Omental fat pad (tissue), 4 donors: ENCODE data around the gene BBX. TPM values are rescaled to one million over a fixed set of nuclear protein-coding genes. Genes with fewer than 3 reads are reported as not detected.

ENCODE experiments used
- ATAC-seq: fragments of 150-250 bp; one replicate; pipeline ENCODE4 v1.9.1; 2016; ENCODE audit warnings: mild to moderate bottlenecking, moderate library complexity; ENCODE audit not compliant: low FRiP score
- DNase-seq: peaks from one replicate; pipeline ENCODE4 v3.0.0-alpha.2; 2019; ENCODE audit warnings: low spot score
- total RNA-seq, 4 donors: library from RNA; depleted of rRNA; stranded (reverse); fragments of >200 nt; gene quantifications; one replicate each; pipeline ENCODE4 v1.1.0, GENCODE V29; 2016
- TF ChIP-seq, protein P1 (sequence below), 3 donors: fragments of 450-650 bp; IDR thresholded peaks; one replicate each; pipeline ENCODE4 v1.5.1; 2016 to 2017; ENCODE audit warnings: antibody characterized with exemption in 3 of 3, mild to moderate bottlenecking in 3 of 3, moderate library complexity in 2 of 3

BBX gene
- total RNA-seq, 4 donors from 2014 or later = 32.8 to 70.5 (median 40.7) TPM

DNA sequence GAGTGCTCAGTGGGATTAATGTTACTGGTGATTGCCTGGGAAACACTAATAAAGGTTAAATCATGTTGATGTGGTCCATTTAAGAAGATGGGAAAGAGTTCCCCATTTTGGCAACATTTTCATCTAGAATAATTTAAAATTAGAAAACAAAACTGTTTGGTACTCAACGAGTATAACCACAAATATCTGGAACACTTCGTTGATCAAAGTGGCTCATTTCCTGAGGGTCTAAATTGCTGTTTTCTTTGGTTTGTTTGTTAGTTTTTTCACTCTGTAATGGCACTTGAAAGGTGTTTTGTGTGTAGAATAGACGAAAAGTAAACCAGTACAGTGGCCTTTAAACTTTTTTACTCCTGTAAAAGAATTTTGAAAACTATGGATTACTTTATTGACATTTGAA lies 73.9 kb downstream of the BBX start:
- TF ChIP-seq, protein P1, sequence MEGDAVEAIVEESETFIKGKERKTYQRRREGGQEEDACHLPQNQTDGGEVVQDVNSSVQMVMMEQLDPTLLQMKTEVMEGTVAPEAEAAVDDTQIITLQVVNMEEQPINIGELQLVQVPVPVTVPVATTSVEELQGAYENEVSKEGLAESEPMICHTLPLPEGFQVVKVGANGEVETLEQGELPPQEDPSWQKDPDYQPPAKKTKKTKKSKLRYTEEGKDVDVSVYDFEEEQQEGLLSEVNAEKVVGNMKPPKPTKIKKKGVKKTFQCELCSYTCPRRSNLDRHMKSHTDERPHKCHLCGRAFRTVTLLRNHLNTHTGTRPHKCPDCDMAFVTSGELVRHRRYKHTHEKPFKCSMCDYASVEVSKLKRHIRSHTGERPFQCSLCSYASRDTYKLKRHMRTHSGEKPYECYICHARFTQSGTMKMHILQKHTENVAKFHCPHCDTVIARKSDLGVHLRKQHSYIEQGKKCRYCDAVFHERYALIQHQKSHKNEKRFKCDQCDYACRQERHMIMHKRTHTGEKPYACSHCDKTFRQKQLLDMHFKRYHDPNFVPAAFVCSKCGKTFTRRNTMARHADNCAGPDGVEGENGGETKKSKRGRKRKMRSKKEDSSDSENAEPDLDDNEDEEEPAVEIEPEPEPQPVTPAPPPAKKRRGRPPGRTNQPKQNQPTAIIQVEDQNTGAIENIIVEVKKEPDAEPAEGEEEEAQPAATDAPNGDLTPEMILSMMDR (IDR thresholded peaks at IDR 0.05) = no peak
- ATAC-seq = no peak
- no peak for DNase-seq

DNA sequence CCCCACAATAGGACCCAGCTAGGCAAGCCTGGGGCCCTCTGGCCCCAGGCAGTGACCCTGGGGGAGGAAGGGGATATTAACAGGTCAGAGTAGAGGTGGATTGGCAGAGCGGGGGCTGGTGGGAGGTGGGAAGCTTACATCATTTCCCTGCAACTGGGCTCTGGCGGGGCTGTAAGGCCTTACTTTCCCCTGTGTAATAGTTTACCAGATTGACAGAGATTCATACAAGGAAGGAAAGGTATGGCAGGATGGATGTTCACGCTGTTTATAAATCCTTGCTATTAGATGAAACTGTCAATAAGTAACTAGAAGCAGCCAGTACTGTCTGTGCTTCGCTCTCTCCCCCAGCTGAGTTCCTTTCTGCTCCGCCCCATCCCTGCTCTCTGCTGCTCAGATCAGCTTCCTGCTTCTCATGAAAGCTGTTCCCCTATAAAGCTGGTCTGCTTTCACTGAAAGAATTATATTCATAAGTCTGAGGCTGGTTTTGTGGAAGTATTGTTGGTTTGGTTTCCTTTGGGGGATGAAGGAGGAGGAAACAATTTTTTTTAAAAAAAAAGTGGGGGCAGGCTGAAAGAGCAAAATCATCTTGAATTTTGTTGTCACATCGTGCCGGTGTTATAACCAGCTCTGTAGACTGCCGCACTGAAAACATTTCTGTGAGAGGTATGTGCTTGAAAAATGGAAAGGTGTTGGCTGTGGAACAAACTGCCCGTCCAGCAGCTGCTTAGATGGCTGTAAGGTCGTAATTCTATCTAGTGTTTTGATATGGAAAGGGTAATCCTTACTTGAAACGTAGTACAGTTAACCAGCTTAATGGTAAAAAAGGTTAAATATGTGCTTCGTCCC lies 76.4 kb downstream of the BBX start:
- peak; percentile 91 for ATAC-seq
- TF ChIP-seq, protein P1 (IDR thresholded peaks at IDR 0.05) = no peak
- no peak for DNase-seq

DNA sequence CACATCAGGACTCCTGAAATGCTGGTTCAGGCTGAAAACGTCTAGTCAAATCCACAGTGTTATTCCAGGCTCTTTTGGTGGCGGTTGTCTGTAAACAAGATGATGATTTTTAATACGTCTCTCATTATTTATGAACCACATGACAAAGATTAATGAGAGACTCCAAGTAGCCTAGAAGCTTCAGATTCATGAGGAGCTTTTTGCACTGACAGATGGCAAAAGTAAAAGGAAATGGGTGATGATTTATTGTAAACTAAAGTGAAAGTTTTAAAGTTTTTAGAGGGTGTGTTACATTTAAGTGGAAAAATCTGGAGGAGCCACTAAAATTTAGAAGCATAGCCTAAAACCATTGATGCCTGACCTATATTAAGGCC lies 77.0 kb downstream of the BBX start:
- ATAC-seq = no peak
- no peak for DNase-seq

DNA sequence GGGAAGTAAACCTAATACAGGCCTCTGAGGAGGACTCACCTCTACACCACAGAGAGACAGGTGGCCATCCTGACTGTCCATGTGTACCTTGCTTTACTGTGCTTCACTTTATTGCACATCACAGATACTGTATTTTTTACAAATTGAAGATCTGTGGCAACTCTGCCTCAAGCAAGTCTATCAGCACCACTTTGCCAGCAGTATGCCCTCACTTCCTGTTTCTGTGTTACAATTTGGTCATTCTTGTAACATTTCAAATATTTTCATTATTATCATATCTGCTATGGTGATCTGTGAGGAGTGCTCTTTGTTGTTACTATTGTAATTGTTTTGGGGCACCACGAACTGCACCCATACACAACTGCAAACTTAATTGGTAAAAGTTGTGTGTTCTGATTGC lies 78.0 kb downstream of the BBX start:
- DNase-seq = no peak
- TF ChIP-seq, protein P1 (IDR thresholded peaks at IDR 0.05) = no peak

More for the DNA sequence above, 77.0 kb downstream of the BBX start:
- TF ChIP-seq, protein P1 (IDR thresholded peaks at IDR 0.05) = no peak

DNA sequence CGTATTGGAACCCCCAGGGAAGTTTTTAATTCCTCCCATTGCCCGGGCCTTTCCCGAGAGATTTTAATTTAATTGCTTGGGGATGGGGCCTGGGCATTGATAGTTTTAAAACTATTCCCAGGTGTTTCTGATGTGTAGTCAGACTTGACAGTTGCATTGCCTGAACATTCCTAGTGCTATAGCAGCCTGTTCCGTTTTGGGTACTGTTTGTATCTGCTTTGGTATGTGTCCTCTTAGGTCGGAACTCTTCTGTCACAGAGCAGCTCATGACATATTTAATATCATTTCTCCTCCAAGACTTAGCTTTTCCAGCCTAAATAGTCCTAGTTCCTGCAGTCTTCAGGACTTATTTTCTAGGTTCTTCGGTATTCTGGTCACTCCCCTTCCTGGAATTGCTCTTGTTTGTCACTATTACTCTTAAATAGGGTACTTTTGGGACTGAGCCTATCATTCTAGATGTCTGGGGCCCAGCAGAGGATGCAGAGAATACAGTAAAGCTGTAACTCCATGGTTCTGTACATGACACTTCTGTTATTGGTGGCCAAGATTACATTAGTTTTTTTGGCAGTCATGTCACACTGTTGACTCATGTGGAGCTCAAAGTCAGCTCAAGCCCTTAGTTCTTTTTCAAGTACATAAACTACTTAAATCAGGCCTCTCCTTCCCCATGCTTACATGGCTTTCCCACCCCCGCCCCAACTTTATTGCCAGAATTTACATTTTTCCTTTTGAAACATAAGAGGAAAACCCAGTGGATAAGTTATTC lies 81.5 kb downstream of the BBX start:
- ATAC-seq (no peak), DNase-seq (no peak)
- TF ChIP-seq, protein P1 (IDR thresholded peaks at IDR 0.05) = no peak

More for the DNA sequence above, 78.0 kb downstream of the BBX start:
- no peak for ATAC-seq

DNA sequence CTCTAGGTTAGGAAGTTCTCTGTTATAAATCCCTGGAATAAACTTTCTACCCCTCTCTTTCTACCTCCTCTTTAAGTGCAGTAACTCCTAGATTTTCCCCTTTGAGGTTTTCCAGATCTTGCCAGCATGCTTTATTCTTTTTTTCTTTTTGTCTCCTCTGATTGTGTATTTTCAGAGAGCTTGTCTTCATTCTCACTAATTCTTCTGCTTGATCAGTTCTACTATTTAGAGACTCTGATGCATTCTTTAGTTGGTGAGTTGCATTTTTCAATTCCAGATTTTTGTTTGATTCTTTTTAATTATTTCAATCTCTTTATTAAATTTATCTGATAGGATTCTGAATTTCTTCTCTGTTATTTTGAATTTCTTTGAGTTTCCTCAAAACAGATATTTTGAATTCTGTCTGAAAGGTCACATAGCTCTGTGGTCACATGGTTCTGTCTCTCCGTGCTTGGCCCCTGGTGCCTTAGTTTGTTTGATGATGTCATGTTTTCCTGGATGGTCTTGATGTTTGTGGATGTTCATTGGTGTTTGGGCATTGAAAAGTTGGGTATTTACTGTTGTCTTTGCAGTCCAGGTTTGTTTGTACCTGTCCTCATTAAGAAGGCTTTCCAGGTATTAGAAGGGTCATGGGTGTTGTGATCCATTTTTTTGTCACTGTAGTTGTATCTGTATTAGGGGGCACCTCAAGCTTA lies 89.2 kb downstream of the BBX start:
- no peak for DNase-seq
- TF ChIP-seq, protein P1 (IDR thresholded peaks at IDR 0.05) = no peak
- no peak for ATAC-seq
